Measurements from ENCODE around the gene ZNF436.

Gene ZNF436

GRCh38 chr1:23405946-23406345 is 36.3 kb upstream of the ZNF436 start:
- DNase-seq, result no peak
- H3K9me3 ChIP-seq, result no peaks in the 10 kb centered on the region
- 0 out of 2 replicates have a peak, but pooled peaks cover 3% of the 10 kb centered on the region for H3K4me1 ChIP-seq
- H3K36me3 ChIP-seq, result no peaks in the 10 kb centered on the region
- H3K4me3 ChIP-seq (ENCODE audit: low read depth, low read length), result no peak overlapping the region
- no peaks in the 10 kb centered on the region for H3K27me3 ChIP-seq
- no peak for TF ChIP-seq CTCF (IDR thresholded peaks at IDR 0.05; ENCODE audit: low read depth, low read length)

DNA sequence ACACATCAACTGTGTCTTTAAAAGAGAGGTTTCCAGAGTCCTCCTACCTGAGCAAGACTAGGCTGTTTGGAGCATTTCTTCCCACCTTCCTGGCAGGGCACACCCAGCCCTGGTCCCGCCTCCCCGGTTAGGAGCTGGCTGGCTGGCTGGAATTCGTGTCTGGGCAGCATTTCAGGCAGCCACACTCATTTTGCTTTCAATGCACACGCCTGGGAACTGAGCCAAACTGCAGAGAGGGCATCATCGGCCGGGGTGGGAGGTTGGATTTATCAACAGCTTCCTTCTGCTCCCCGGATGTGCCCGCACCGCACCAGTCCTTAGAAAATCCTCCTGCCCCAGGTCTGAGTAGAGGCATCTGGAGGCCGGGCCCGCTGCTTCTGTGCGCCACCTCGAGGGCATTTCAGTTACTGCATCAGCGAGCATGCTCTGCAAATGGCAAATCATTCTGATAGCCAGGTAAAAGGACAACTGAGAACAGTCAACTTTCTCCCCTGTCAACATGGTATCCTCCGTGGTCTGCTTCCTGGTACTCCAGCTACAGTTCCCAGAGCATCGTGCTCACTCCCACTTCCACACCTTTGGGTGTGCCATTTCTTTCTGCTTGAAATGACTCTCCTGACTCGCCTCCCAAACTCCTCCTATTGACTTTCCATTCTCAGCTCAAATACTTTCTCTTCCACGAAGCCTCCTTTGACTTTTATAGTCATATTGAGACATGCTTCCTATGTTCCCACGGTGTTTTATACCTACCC is 34.3 kb upstream of the ZNF436 start:
- H3K36me3 ChIP-seq, result no peaks in the 10 kb centered on the region
- DNase-seq, result peak; percentile 87
- no peaks in the 10 kb centered on the region for H3K27me3 ChIP-seq
- H3K4me1 ChIP-seq, result 0 out of 2 replicates have a peak, but pooled peaks cover 3% of the 10 kb centered on the region
- no peak overlapping the region; the same call in 1 of the 2 replicates for H3K4me3 ChIP-seq (ENCODE audit: low read depth, low read length)
- peak; percentile 77 for TF ChIP-seq CTCF (IDR thresholded peaks at IDR 0.05; ENCODE audit: low read depth, low read length)
- H3K9me3 ChIP-seq, result no peaks in the 10 kb centered on the region

DNA sequence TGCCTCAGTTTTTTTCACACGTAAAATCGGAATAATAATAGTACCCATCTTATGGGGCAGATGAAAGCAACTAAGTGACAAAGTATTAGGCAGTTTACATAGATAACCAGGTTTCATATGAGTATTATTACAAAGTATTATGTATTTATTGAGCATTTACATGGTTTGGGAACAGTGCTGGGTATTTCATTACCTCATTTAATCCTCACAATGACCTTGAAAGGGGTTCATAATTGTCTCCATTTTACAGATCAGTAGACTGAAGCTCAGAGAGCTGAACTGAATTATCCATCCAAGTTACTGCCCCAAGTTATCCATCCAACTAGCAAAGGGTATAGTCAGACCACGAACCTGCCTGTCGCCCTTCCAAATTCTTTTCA is 33.7 kb upstream of the ZNF436 start:
- Histone ChIP-seq H3K4me3 (ENCODE audit: low read depth, low read length) (no peak overlapping the region; the same call in 1 of the 2 replicates), H3K27me3 (no peaks in the 10 kb centered on the region), H3K4me1 (0 out of 2 replicates have a peak, but pooled peaks cover 3% of the 10 kb centered on the region), H3K36me3 (no peaks in the 10 kb centered on the region), H3K9me3 (no peaks in the 10 kb centered on the region)
- TF ChIP-seq CTCF (IDR thresholded peaks at IDR 0.05; ENCODE audit: low read depth, low read length), result no peak
- no peak for DNase-seq

GRCh38 chr1:23403038-23403336 is 33.4 kb upstream of the ZNF436 start:
- H3K27me3 ChIP-seq, result no peaks in the 10 kb centered on the region
- no peak for TF ChIP-seq CTCF (IDR thresholded peaks at IDR 0.05; ENCODE audit: low read depth, low read length)
- no peaks in the 10 kb centered on the region for H3K9me3 ChIP-seq
- H3K4me3 ChIP-seq (ENCODE audit: low read depth, low read length), result no peak overlapping the region
- no peak for DNase-seq
- no peaks in the 10 kb centered on the region for H3K36me3 ChIP-seq
- 0 out of 2 replicates have a peak, but pooled peaks cover 3% of the 10 kb centered on the region for H3K4me1 ChIP-seq

DNA sequence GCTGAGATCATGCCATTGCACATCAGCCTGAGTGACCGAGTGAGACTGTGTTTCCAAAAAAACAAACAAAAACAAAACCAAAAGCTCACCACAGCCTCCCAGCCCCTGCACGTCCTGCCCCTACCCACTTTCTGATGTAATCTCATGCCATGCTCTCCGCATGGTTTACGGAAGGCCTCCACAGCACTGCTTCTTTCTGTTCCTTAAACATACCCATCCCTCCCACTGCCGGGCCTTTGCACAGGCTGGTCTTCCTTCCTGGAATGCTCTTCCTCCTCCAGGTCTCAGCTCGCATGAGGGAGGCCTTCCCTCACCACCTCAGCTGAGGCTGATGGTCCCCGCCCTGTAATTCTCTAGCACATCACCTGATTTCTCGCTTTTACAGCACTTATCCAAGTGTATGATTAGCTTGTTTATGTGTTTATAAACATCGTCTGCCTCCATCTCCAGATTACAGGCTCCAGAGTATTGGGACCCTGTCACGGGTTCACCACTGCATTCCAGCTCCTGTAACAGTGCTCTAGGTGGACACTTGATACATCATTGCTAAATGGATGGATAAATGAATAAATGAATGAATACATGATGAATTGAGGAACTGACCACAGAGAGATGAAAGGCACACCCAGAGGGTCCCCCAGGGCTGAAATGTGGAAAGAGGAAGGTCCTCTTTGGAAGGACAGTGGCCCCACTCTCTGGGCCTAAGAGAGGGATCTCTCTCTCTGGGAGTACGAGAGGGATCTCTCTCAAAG is 32.8 kb upstream of the ZNF436 start:
- no peak for DNase-seq
- TF ChIP-seq CTCF (IDR thresholded peaks at IDR 0.05; ENCODE audit: low read depth, low read length), result no peak
- 0 out of 2 replicates have a peak, but pooled peaks cover 3% of the 10 kb centered on the region for H3K4me1 ChIP-seq
- H3K36me3 ChIP-seq, result no peaks in the 10 kb centered on the region
- no peak overlapping the region for H3K4me3 ChIP-seq (ENCODE audit: low read depth, low read length)
- no peaks in the 10 kb centered on the region for H3K27me3 ChIP-seq
- no peaks in the 10 kb centered on the region for H3K9me3 ChIP-seq

DNA sequence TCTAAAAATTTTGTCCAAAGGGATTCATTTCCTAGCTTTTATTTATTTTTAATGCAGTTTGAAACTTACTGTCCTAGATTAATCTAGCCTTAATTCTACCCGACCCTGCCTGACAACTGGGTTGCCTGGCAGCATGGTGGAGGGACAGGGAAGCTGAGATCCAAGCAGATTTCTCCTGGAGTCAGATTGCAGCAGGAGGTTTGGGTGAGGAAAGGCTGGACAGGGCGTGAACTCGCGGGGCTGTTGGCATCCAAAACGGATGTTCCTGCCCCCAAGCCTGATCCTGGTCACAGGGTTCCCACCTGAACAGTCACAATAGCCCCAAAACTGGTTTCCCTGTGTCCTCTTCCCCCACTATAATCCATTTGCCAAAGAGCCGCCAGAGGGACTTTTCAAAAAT is 31.7 kb upstream of the ZNF436 start:
- Histone ChIP-seq H3K27me3 (no peaks in the 10 kb centered on the region), H3K4me3 (ENCODE audit: low read depth, low read length) (no peak overlapping the region)

More for the DNA sequence above, 31.7 kb upstream of the ZNF436 start:
- Histone ChIP-seq H3K36me3 (no peaks in the 10 kb centered on the region), H3K4me1 (0 out of 2 replicates have a peak, but pooled peaks cover 3% of the 10 kb centered on the region), H3K9me3 (no peaks in the 10 kb centered on the region)
- no peak for DNase-seq
- no peak for TF ChIP-seq CTCF (IDR thresholded peaks at IDR 0.05; ENCODE audit: low read depth, low read length)
